ENCODE data around the gene RAB3A.

GRCh38 chr19:18218600-18218999, 14.8 kb upstream of the RAB3A start:
- no peak for TF ChIP-seq TRIM28 (IDR thresholded peaks at IDR 0.05; ENCODE audit: borderline replicate concordance, low read length)
- TF ChIP-seq KLF10 (tag by site-specific recombination; IDR thresholded peaks at IDR 0.05), result no peak
- TF ChIP-seq ZNF624 (tag by site-specific recombination; IDR thresholded peaks at IDR 0.05), result no peak
- no peak for TF ChIP-seq ZBTB26 (tag by site-specific recombination; optimal IDR thresholded peaks at IDR 0.05)
- no peak for TF ChIP-seq TCF7L2 (IDR thresholded peaks at IDR 0.05; ENCODE audit: borderline replicate concordance, low read depth, low read length)
- TF ChIP-seq ZNF416 (tag by site-specific recombination; IDR thresholded peaks at IDR 0.05), result no peak
- no peak for TF ChIP-seq CTCF (tag by site-specific recombination; IDR thresholded peaks at IDR 0.05)
- TF ChIP-seq ZNF501 (tag by site-specific recombination; IDR thresholded peaks at IDR 0.05), result no peak
- no peak for TF ChIP-seq ZBTB20 (tag by site-specific recombination; IDR thresholded peaks at IDR 0.05)

Data from HEK293 (cell line).